T-cell (primary cell): ENCODE results near the gene NRROS. TPM values are rescaled to one million over a fixed set of nuclear protein-coding genes. Genes with fewer than 3 reads are reported as not detected.

Experiments
- ATAC-seq, 4 experiments: fragments of 200-7000 bp in 3 of 4; fragments of 150-1000 bp in 1 of 4; cut with Tn5 transposase; replicated peaks in 1 of 4; 1 replicate in 3 of 4; 2 replicates in 1 of 4; pipeline ENCODE4 v1.10.0; 2021; ENCODE audit warnings: moderate library complexity in 3 of 4, mild to moderate bottlenecking in 2 of 4, moderate number of reproducible peaks in 1 of 4
- CTCF ChIA-PET, 2 donors: fragments of 300-600 bp; sonication (Branson Sonifier 250); formaldehyde crosslinking; loops; one replicate each; lab custom pipeline; 2022; ENCODE audit warnings: antibody characterized with exemption in 2 of 2; lab: Charles Lee
- POLR2A ChIA-PET, 2 donors: fragments of 300-600 bp; sonication (Branson Sonifier 250); formaldehyde crosslinking; loops; one replicate each; lab custom pipeline; 2022; ENCODE audit warnings: antibody characterized with exemption in 2 of 2; lab: Charles Lee
- DNase-seq, 35 experiments: peaks; one replicate each; pipeline versions ENCODE4 v3.0.0 to v3.0.0-alpha.2; 2013 to 2023
- H3K27ac ChIP-seq: one replicate; pipeline ENCODE4 v1.5.1; 2013; ENCODE audit warnings: low read length
- H3K27me3 ChIP-seq, 2 experiments: replicated peaks in 1 of 2; 1 replicate in 1 of 2; 2 replicates in 1 of 2; pipeline versions ENCODE4 v1.6.1 to v1.7.0; 2013; ENCODE audit warnings: low read length in 1 of 2, mixed read lengths in 1 of 2; ENCODE audit not compliant: control insufficient read depth in 2 of 2, insufficient read depth in 2 of 2; ENCODE audit errors: extremely low read depth in 1 of 2
- H3K36me3 ChIP-seq, 2 donors: 1 replicate in 1 of 2; 2 replicates in 1 of 2; pipeline versions ENCODE4 v1.6.1 to v1.7.0; 2013; ENCODE audit warnings: low read length in 1 of 2; ENCODE audit not compliant: control insufficient read depth in 2 of 2, insufficient read depth in 1 of 2; ENCODE audit errors: extremely low read depth in 1 of 2
- H3K4me1 ChIP-seq, 2 experiments: 1 replicate in 1 of 2; 2 replicates in 1 of 2; pipeline versions ENCODE4 v1.6.1 to v1.7.0; 2013; ENCODE audit warnings: low read length in 2 of 2, mixed read lengths in 1 of 2; ENCODE audit not compliant: insufficient read depth in 2 of 2, control insufficient read depth in 1 of 2; ENCODE audit errors: extremely low read depth in 1 of 2
- H3K4me3 ChIP-seq, 2 donors: 1 replicate in 1 of 2; 2 replicates in 1 of 2; pipeline versions ENCODE4 v1.5.1 to v1.7.0; 2013; ENCODE audit warnings: mild to moderate bottlenecking in 2 of 2, low read length in 1 of 2, moderate library complexity in 1 of 2; ENCODE audit not compliant: control insufficient read depth in 1 of 2; ENCODE audit errors: extremely low read depth in 1 of 2
- H3K9me3 ChIP-seq: 2 replicates; pipeline ENCODE4 v1.7.0; 2013
- H3K27ac Mint-ChIP-seq, 2 donors: one replicate each; pipeline ENCODE4 v1.8.0; 2020 to 2021; ENCODE audit warnings: mild to moderate bottlenecking in 2 of 2, mixed read lengths in 2 of 2
- H3K27me3 Mint-ChIP-seq, 2 donors: one replicate each; pipeline ENCODE4 v1.8.0; 2021 to 2022; ENCODE audit warnings: mixed read lengths in 2 of 2
- H3K36me3 Mint-ChIP-seq: one replicate; pipeline ENCODE4 v1.8.0; 2021; ENCODE audit warnings: mixed read lengths
- H3K4me1 Mint-ChIP-seq, 3 donors: one replicate each; pipeline ENCODE4 v1.8.0; 2020 to 2022; ENCODE audit warnings: mixed read lengths in 3 of 3, mild to moderate bottlenecking in 1 of 3
- H3K4me3 Mint-ChIP-seq, 3 donors: one replicate each; pipeline ENCODE4 v1.8.0; 2020 to 2022; ENCODE audit warnings: mild to moderate bottlenecking in 3 of 3, mixed read lengths in 3 of 3, moderate library complexity in 3 of 3
- H3K9me3 Mint-ChIP-seq, 3 donors: one replicate each; pipeline ENCODE4 v1.8.0; 2020 to 2022; ENCODE audit warnings: mixed read lengths in 3 of 3
- whole genome bisulfite sequencing: methylation state at CpG from one replicate; pipeline ENCODE4 v1.1.5; 2013; ENCODE audit warnings: missing lambda C conversion rate; ENCODE audit not compliant: insufficient coverage; 5-methylcytosine and 5-hydroxymethylcytosine counted together
- total RNA-seq, 35 experiments: library from RNA in 6 of 35; stranded (reverse) in 6 of 35; fragments of 120-200 nt in 1 of 35; gene quantifications; one replicate each; pipeline versions ENCODE4 v1.2.1 to v1.2.4 and lab custom pipeline; 2013 to 2026

NRROS gene
- total RNA-seq, 5 donors from 2014 or later (not counting 1 experiment from before 2014, with no cell fraction given), result 7.6 to 16.8 (median 15.6) TPM

- WGBS, result 88% methylated on average over 9 of the region's 10 CpGs
- Histone ChIP-seq H3K4me3 (no peak overlapping the region), H3K36me3 (no peaks in the 10 kb centered on the region), H3K4me1 (peaks cover 0 to 23% of the 10 kb centered on the region in 2 experiments), H3K9me3 (no peaks in the 10 kb centered on the region), H3K27me3 (no peaks in the 10 kb centered on the region), H3K27ac (no peak overlapping the region)
- POLR2A ChIA-PET, result no interaction called here
- no peak overlapping the region for H3K4me3 Mint-ChIP-seq
- H3K4me1 Mint-ChIP-seq, result peaks cover 20 to 28% (median 27%) of the 10 kb centered on the region in 3 donors
- H3K9me3 Mint-ChIP-seq, result no peaks in the 10 kb centered on the region
- peak overlapping the region in 1 of 2 donors; percentile 52 for H3K27ac Mint-ChIP-seq
- ATAC-seq (peak in 2 of 4 experiments; percentile 35 to 38), DNase-seq (peak in 2 of 35 experiments; percentile 17 to 42)
- no peaks in the 10 kb centered on the region for H3K36me3 Mint-ChIP-seq
- no peaks in the 10 kb centered on the region for H3K27me3 Mint-ChIP-seq
- CTCF ChIA-PET, result no interaction called here
These were observed 19.3 kb upstream of the NRROS start for GRCh38 chr3:196620161-196620604.

- no peak for ATAC-seq
- H3K4me1 ChIP-seq, result peaks cover 0 to 27% of the 10 kb centered on the region in 2 experiments
- Mint-ChIP-seq H3K27ac (no peak overlapping the region), H3K4me1 (peaks cover 23 to 32% (median 32%) of the 10 kb centered on the region in 3 donors), H3K27me3 (no peaks in the 10 kb centered on the region), H3K4me3 (no peak overlapping the region), H3K9me3 (no peaks in the 10 kb centered on the region), H3K36me3 (no peaks in the 10 kb centered on the region)
- no peaks in the 10 kb centered on the region for H3K36me3 ChIP-seq
- WGBS, result no CpG with 5 or more reads among the region's 2 CpGs
- no peaks in the 10 kb centered on the region for H3K9me3 ChIP-seq
- POLR2A ChIA-PET, result no interaction called here
- H3K4me3 ChIP-seq, result no peak overlapping the region
- no peaks in the 10 kb centered on the region for H3K27me3 ChIP-seq
- no peak overlapping the region for H3K27ac ChIP-seq
- no peak for DNase-seq
- CTCF ChIA-PET, result no interaction called here
These were observed 18.8 kb upstream of the NRROS start for GRCh38 chr3:196620684-196621083.

GRCh38 chr3:196621611-196622010 is 17.9 kb upstream of the NRROS start:
- Histone ChIP-seq H3K27me3 (no peaks in the 10 kb centered on the region), H3K4me3 (no peak overlapping the region), H3K36me3 (no peaks in the 10 kb centered on the region), H3K27ac (no peak overlapping the region), H3K9me3 (no peaks in the 10 kb centered on the region), H3K4me1 (peaks cover 0 to 27% of the 10 kb centered on the region in 2 experiments)
- no peak for DNase-seq
- Mint-ChIP-seq H3K27ac (no peak overlapping the region), H3K4me1 (peaks cover 23 to 32% (median 32%) of the 10 kb centered on the region in 3 donors), H3K36me3 (no peaks in the 10 kb centered on the region), H3K4me3 (peak overlapping the region in 1 of 3 donors; percentile 8), H3K9me3 (no peaks in the 10 kb centered on the region), H3K27me3 (no peaks in the 10 kb centered on the region)
- POLR2A ChIA-PET, result no interaction called here
- 98% methylated on average over 9 of the region's 10 CpGs for WGBS
- CTCF ChIA-PET, result no interaction called here
- no peak for ATAC-seq

- Histone ChIP-seq H3K4me3 (peak overlapping the region; percentile 15 to 45), H3K4me1 (peaks cover 4 to 40% of the 10 kb centered on the region in 2 experiments), H3K27me3 (no peaks in the 10 kb centered on the region), H3K36me3 (no peaks in the 10 kb centered on the region), H3K27ac (no peak overlapping the region), H3K9me3 (no peaks in the 10 kb centered on the region)
- POLR2A ChIA-PET, result interaction anchor here in 1 of 2 donors (0.7 kb wide), 1 partner anchor 317 kb away, joined by 3 read pairs; no protein-coding TSS in a partner anchor
- CTCF ChIA-PET, result interaction anchor here in 1 of 2 donors (0.7 kb wide), 1 partner anchor 81 kb away, joined by 3 read pairs; no protein-coding TSS in a partner anchor
- Mint-ChIP-seq H3K36me3 (no peaks in the 10 kb centered on the region), H3K27ac (peak overlapping the region; percentile 77 to 94), H3K4me3 (peak overlapping the region; percentile 72 to 76 (median 75)), H3K27me3 (no peaks in the 10 kb centered on the region), H3K4me1 (peaks cover 24 to 34% (median 27%) of the 10 kb centered on the region in 3 donors), H3K9me3 (no peaks in the 10 kb centered on the region)
- peak; percentile 33 to 63 (median 50) for ATAC-seq
- DNase-seq, result peak in 4 of 35 experiments; percentile 16 to 52 (median 37)
- WGBS, result 18% methylated on average over 9 of the region's 12 CpGs
These were observed 15.3 kb upstream of the NRROS start for GRCh38 chr3:196624067-196624790.

GRCh38 chr3:196624907-196625306 is 14.6 kb upstream of the NRROS start:
- 91% methylated on average over 10 of the region's 16 CpGs for WGBS
- POLR2A ChIA-PET, result interaction anchor here in 1 of 2 donors (0.7 kb wide), 1 partner anchor 317 kb away, joined by 3 read pairs; no protein-coding TSS in a partner anchor
- peaks cover 7 to 44% of the 10 kb centered on the region in 2 experiments for H3K4me1 ChIP-seq

GRCh38 chr3:196625331-196625730 is 14.2 kb upstream of the NRROS start:
- H3K9me3 Mint-ChIP-seq, result no peaks in the 10 kb centered on the region
- H3K4me1 Mint-ChIP-seq, result peaks cover 31 to 39% (median 35%) of the 10 kb centered on the region in 3 donors
- Histone ChIP-seq H3K27me3 (no peaks in the 10 kb centered on the region), H3K9me3 (no peaks in the 10 kb centered on the region), H3K27ac (no peak overlapping the region), H3K4me3 (no peak overlapping the region), H3K4me1 (peaks cover 11 to 44% of the 10 kb centered on the region in 2 experiments), H3K36me3 (no peaks in the 10 kb centered on the region)
- ChIA-PET POLR2A (no interaction called here), CTCF (no interaction called here)
- no peaks in the 10 kb centered on the region for H3K36me3 Mint-ChIP-seq
- WGBS, result no CpG with 5 or more reads among the region's 6 CpGs
- ATAC-seq (no peak), DNase-seq (no peak)
- no peak overlapping the region for H3K27ac Mint-ChIP-seq
- no peaks in the 10 kb centered on the region for H3K27me3 Mint-ChIP-seq
- peak overlapping the region in 2 of 3 donors; percentile 37 to 72 for H3K4me3 Mint-ChIP-seq

More at GRCh38 chr3:196624907-196625306, 14.6 kb upstream of the NRROS start:
- no peaks in the 10 kb centered on the region for H3K27me3 Mint-ChIP-seq
- peak overlapping the region; percentile 72 to 76 (median 75) for H3K4me3 Mint-ChIP-seq
- peak overlapping the region; percentile 77 to 94 for H3K27ac Mint-ChIP-seq
- ATAC-seq (no peak), DNase-seq (no peak)
- Histone ChIP-seq H3K9me3 (no peaks in the 10 kb centered on the region), H3K27ac (no peak overlapping the region), H3K36me3 (no peaks in the 10 kb centered on the region), H3K27me3 (no peaks in the 10 kb centered on the region), H3K4me3 (peak overlapping the region in 1 of 2 donors; percentile 15)
- H3K4me1 Mint-ChIP-seq, result peaks cover 31 to 39% (median 31%) of the 10 kb centered on the region in 3 donors
- H3K36me3 Mint-ChIP-seq, result no peaks in the 10 kb centered on the region
- no peaks in the 10 kb centered on the region for H3K9me3 Mint-ChIP-seq
- CTCF ChIA-PET, result interaction anchor here in 1 of 2 donors (0.7 kb wide), 1 partner anchor 82 kb away, joined by 3 read pairs; no protein-coding TSS in a partner anchor
